Inflammatory macrophage treated with lipopolysaccharide for 1 hour (primary cell): Measurements from ENCODE around the gene TMC1.
"Not testable (repeated sequence)": the region's sequence is repeated elsewhere in the genome, so short reads cannot be mapped to it uniquely, and the experiment has no call there.

ENCODE experiments used
- DNase-seq, 2 donors: peaks; one replicate each; pipeline ENCODE4 v3.0.0-alpha.2; 2020 to 2022

Gene TMC1

GRCh38 chr9:72526901-72527800 is 5.7 kb downstream of the TMC1 start:
- peak; percentile 58 to 81 for DNase-seq

- DNase-seq = no peak
These were observed 6.4 kb downstream of the TMC1 start for GRCh38 chr9:72527801-72528195.

- DNase-seq = no peak
These were observed 8.1 kb downstream of the TMC1 start for GRCh38 chr9:72529531-72529930.

GRCh38 chr9:72533322-72533721 is 11.9 kb downstream of the TMC1 start:
- no peak for DNase-seq

GRCh38 chr9:72534931-72535330 is 13.5 kb downstream of the TMC1 start:
- no peak for DNase-seq

GRCh38 chr9:72537011-72537545 is 15.7 kb downstream of the TMC1 start:
- no peak for DNase-seq

GRCh38 chr9:72537671-72538070 is 16.3 kb downstream of the TMC1 start:
- DNase-seq = no peak

GRCh38 chr9:72538921-72539702 is 17.7 kb downstream of the TMC1 start:
- no peak for DNase-seq

- no peak for DNase-seq
These were observed 18.5 kb downstream of the TMC1 start for GRCh38 chr9:72539824-72540347.

- DNase-seq = peak; percentile 31 to 65
These were observed 19.0 kb downstream of the TMC1 start for GRCh38 chr9:72540348-72540873.

GRCh38 chr9:72542537-72542833 is 21.1 kb downstream of the TMC1 start:
- DNase-seq = not testable (repeated sequence)

- no peak for DNase-seq
These were observed 21.5 kb downstream of the TMC1 start for GRCh38 chr9:72542917-72543316.

GRCh38 chr9:72551306-72551705 is 29.9 kb downstream of the TMC1 start:
- DNase-seq = no peak

- no peak for DNase-seq
These were observed 30.9 kb downstream of the TMC1 start for GRCh38 chr9:72552356-72552755.

GRCh38 chr9:72554221-72554641 is 32.8 kb downstream of the TMC1 start:
- no peak for DNase-seq

GRCh38 chr9:72557549-72557948 is 36.1 kb downstream of the TMC1 start:
- DNase-seq = peak; percentile 67 to 97

GRCh38 chr9:72560086-72560485 is 38.7 kb downstream of the TMC1 start:
- no peak for DNase-seq

GRCh38 chr9:72563806-72564205 is 42.4 kb downstream of the TMC1 start:
- DNase-seq = no peak

GRCh38 chr9:72564479-72565281 is 43.3 kb downstream of the TMC1 start:
- DNase-seq = peak; percentile 24 to 46

- DNase-seq = no peak
These were observed 44.1 kb downstream of the TMC1 start for GRCh38 chr9:72565535-72565934.

- no peak for DNase-seq
These were observed 52.9 kb downstream of the TMC1 start for GRCh38 chr9:72574156-72574810.

GRCh38 chr9:72575666-72576065 is 54.3 kb downstream of the TMC1 start:
- DNase-seq = no peak
